GM12872 (cell line): ENCODE results near the gene HOXA2.

Source experiments
- TF ChIP-seq, protein P1 (sequence below): IDR thresholded peaks from 3 replicates; pipeline ENCODE4 v1.5.1; 2011; ENCODE audit warnings: low read depth, mild to moderate bottlenecking, low read length, moderate library complexity; ENCODE audit not compliant: insufficient read depth

HOXA2 gene

GRCh38 chr7:27088002-27088922 lies 14.2 kb downstream of the HOXA2 start:
- TF ChIP-seq, protein P1, sequence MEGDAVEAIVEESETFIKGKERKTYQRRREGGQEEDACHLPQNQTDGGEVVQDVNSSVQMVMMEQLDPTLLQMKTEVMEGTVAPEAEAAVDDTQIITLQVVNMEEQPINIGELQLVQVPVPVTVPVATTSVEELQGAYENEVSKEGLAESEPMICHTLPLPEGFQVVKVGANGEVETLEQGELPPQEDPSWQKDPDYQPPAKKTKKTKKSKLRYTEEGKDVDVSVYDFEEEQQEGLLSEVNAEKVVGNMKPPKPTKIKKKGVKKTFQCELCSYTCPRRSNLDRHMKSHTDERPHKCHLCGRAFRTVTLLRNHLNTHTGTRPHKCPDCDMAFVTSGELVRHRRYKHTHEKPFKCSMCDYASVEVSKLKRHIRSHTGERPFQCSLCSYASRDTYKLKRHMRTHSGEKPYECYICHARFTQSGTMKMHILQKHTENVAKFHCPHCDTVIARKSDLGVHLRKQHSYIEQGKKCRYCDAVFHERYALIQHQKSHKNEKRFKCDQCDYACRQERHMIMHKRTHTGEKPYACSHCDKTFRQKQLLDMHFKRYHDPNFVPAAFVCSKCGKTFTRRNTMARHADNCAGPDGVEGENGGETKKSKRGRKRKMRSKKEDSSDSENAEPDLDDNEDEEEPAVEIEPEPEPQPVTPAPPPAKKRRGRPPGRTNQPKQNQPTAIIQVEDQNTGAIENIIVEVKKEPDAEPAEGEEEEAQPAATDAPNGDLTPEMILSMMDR = no peak

- TF ChIP-seq, protein P1 = no peak
Measured at GRCh38 chr7:27083646-27084045, 18.8 kb downstream of the HOXA2 start.

GRCh38 chr7:27082171-27082570 lies 20.3 kb downstream of the HOXA2 start:
- TF ChIP-seq, protein P1 = no peak

- TF ChIP-seq, protein P1 = no peak
Measured at GRCh38 chr7:27080844-27081436, 21.5 kb downstream of the HOXA2 start.

DNA sequence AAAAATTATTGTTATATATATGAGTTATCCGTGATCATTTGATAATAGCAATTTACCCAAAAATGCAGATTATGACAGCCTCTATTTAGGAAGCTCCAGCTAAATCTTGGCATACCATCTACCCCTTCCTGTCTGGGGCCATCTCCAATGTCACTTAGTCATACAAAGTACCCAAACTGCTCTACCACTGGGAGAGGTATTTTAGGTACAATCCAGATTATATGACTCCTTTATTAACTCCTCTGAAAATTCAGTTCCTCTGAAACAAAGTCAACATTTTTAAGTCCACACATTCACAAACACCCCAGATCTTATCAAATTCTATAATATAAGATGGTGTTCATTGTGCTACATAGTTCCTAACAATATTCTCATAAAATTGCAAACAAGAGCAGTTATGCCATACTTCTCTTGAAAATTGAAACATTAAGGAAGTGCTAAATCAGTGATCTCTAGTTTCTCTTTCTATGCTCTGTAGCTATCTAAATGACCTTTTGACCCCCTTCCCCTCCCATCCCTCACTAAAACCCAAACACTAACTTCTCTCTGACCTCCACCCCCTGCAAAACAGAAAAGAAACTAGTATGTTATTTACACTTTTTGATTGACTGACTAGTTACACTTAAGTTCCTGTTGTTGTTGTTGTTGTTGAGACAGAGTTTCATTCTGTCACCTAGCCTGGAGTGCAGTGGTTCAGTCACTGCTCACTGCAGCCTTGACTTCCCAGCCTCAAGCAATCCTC lies 23.1 kb downstream of the HOXA2 start:
- TF ChIP-seq, protein P1 = no peak

- TF ChIP-seq, protein P1 = no peak
Measured at GRCh38 chr7:27078616-27079233, 23.8 kb downstream of the HOXA2 start.

GRCh38 chr7:27073076-27073475 lies 29.4 kb downstream of the HOXA2 start:
- TF ChIP-seq, protein P1 = no peak
